GM19035 (cell line): ENCODE measurements around the gene CSF1.

Experiments
- ATAC-seq: cut with Tn5 transposase; IDR thresholded peaks from one replicate; pipeline ENCODE4 v1.9.1; 2021; ENCODE audit not compliant: unreplicated experiment

Gene CSF1

DNA sequence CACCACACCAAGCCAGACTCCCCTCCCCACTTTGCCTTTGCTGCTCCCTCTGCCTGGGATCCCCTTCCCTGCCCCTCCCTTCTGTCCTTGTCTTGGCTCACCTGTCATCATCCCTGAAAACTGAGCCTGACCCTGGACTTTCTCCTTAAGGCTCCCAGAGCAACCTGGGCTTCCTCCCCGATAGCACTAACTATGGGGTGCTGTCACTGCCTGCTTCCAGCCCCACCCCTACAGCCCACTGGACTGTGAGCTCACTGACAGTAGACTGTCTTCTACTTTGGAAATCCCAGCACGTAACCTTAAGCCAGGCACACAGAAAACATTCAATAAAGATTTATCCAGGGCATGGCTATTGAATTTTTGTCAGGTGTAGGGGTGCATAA is 9.5 kb upstream of the CSF1 start:
- no peak for ATAC-seq

DNA sequence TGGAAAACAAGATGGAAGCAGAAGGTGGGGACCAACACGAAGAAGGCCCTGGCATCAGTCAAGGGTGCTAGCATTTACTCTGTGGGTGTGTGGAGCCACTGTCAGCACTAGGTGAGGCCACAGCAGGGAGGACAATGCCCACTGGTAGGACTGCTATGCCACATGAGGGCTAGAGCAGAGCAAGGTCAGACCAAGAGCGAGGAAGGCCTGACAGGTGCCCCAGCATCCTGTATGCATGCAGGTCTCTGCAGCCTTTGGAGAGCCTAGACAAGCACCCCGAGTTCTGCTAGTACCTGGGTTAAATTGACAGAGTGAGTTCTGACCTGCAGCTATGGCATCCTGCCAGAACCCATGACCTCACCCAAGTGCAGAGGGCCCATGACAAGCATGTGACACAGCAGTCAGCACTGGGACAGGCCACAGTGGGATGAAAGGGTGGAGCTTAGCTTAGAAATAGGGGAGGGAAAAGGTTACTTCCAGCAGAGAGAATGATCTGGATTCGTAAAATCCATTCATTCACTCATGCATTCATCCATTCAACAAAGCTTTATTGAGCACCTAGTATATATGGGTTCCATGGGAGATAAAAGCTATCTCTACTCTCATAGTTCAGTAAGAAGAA is 9.0 kb upstream of the CSF1 start:
- ATAC-seq = no peak

GRCh38 chr1:109902204-109902985 is 8.3 kb upstream of the CSF1 start:
- ATAC-seq = no peak

- no peak for ATAC-seq
Measured at GRCh38 chr1:109903376-109903930, 7.2 kb upstream of the CSF1 start.

- ATAC-seq = no peak
Measured at GRCh38 chr1:109904105-109904817, 6.4 kb upstream of the CSF1 start.

DNA sequence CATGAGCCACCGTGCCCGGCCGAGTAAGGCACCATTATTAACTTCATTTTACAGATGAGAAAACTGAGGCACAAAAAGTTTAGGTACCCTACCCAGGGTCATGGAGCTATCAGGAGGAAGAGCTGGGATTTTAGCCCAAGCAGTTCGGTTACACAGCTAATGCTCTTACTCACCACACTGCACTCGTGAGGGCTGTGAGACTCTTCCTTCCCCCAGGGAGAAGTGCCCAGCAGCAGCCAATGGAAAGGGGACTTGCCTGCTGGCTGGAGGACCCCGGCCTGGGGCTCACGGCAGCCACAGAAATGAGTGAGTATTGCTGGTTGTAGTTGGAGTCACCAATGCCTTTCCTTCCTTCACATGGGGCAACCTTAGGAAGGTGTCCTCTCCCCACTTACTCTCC is 5.2 kb upstream of the CSF1 start:
- ATAC-seq = no peak

GRCh38 chr1:109906160-109906838 is 4.3 kb upstream of the CSF1 start:
- ATAC-seq = peak; percentile 93

- ATAC-seq = no peak
Measured at GRCh38 chr1:109906839-109907180, 3.8 kb upstream of the CSF1 start.

GRCh38 chr1:109907190-109907774 is 3.4 kb upstream of the CSF1 start:
- ATAC-seq = no peak

DNA sequence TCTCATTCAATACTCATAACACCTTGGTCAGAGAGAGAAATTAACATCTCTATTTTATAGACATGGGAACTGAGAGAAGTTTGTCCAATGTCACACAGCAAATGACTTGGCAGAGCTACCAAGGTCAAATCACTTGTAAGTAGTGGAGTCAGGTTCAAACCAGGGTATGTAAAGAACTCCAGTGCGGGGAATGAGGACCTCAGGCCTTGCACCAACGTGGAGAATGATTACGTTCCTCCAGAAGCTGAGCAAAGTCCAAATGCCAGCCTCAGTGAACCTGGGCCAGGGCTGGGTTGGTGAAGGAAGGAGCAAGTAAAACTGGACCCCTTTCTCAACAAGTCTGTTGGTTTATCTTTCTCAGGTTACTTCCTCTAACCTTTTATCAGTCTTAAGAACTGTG is 1.8 kb upstream of the CSF1 start:
- no peak for ATAC-seq

DNA sequence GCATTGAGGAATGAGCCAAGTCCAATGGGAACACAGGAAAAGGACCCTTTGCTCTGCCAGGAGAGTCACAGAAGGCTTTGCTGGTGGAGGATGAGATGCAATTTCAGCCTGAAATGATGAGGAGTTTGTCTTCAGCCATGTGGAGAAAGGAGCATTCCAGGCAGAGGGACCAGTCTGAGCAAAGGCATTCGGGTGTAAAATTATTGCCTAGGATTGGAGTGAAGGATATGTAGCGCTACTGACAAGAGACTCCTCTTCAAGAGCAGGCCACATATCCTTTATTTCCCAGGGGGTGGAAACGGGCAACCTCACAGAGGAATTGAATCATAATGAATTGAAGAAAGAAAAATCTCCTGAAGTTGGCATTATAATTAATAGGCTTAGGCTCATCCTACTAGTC is 1.1 kb upstream of the CSF1 start:
- ATAC-seq = no peak

- no peak for ATAC-seq
Measured at GRCh38 chr1:109910963-109911798, 532 bp downstream of the CSF1 start.

GRCh38 chr1:109912214-109912861 is 1.7 kb downstream of the CSF1 start:
- no peak for ATAC-seq

- no peak for ATAC-seq
Measured at GRCh38 chr1:109912873-109913272, 2.2 kb downstream of the CSF1 start.

DNA sequence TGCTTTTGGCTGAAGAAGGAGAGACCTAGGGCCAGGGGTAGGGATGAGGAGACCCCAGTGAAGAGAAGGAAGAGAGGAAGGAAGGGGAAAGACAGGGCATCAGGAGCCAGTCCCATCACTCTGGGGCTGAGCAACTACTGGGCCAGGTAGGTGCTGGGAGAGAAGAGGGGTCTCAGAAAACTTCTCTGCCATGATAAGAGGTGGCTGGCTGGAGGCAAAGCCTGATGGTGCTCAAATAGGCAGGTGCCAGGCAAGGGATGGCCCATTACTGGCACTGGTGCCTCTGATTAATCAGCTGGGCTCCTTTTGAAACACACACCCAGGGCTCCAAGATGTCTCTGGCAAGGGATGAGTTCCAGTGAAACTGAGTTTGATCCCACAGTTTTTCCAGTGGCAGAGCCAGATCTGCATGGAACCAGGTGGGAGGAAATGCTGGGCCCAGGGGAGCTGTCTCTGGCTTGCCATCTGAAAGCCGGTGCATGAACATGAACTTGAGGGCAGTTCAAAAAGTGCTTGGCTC is 2.8 kb downstream of the CSF1 start:
- no peak for ATAC-seq

DNA sequence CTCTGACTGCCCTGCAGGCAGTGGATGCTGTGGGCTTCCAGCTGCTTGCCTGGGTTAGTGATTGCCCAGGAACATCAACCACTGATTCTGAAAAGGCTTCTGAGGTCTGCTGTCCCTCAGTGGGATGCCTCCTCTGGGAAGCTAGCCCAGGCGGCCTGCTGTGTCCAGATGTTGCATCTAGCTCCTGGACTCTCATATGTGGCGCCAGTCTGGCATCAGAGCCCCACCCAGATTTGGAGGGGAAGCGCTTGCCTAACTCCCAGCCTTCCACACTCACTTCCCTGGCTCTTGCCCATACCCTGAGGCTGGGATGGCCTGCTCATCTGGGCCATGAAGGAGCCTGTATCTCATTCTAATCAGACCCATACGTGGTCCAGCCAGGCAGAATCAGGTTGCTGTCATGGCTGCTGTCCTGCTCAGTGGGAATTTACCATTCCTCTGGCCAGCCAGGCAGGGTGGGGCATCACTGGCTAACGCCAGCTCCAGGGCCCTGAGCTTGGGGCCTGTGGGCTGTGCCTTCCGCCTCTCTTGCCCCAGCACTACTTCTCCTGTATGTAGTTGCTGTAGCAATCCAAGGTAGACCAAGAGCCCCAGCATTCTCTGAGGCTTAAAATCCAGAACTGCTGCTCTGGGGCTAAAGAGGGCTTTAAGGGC is 4.1 kb downstream of the CSF1 start:
- ATAC-seq = no peak

GRCh38 chr1:109917051-109917767 is 6.6 kb downstream of the CSF1 start:
- ATAC-seq = no peak
